Activated B cell treated with CpG ODN at 0.5 μM for 24 hours (primary cell): ENCODE results near the gene CROCC. TPM values are rescaled to one million over a fixed set of nuclear protein-coding genes. Genes with fewer than 3 reads are reported as not detected.
A peak's percentile ranks its signal among the peaks of the same experiment; 100 is the strongest.

ENCODE experiments used
- ATAC-seq: fragments of 200-7000 bp; cut with Tn5 transposase; one replicate; pipeline ENCODE4 v1.10.0; 2021; ENCODE audit warnings: low read depth, mild to moderate bottlenecking, moderate library complexity
- CTCF ChIA-PET: fragments of 350-600 bp; sonication (Branson Sonifier 250); formaldehyde crosslinking; loops from one replicate; lab custom pipeline; 2021; ENCODE audit warnings: antibody characterized with exemption; lab: Charles Lee
- POLR2A ChIA-PET: fragments of 350-600 bp; sonication (Branson Sonifier 250); formaldehyde crosslinking; loops from one replicate; lab custom pipeline; 2021; ENCODE audit warnings: antibody characterized with exemption; lab: Charles Lee
- DNase-seq: peaks from one replicate; pipeline ENCODE4 v3.0.0; 2022
- H3K27ac Mint-ChIP-seq: one replicate; pipeline ENCODE4 v1.8.0; 2020; ENCODE audit warnings: mixed read lengths
- H3K27me3 Mint-ChIP-seq: one replicate; pipeline ENCODE4 v1.8.0; 2021; ENCODE audit warnings: mixed read lengths
- H3K36me3 Mint-ChIP-seq: one replicate; pipeline ENCODE4 v1.8.0; 2021; ENCODE audit warnings: low read depth, mixed read lengths
- H3K4me1 Mint-ChIP-seq: one replicate; pipeline ENCODE4 v1.8.0; 2021; ENCODE audit warnings: mixed read lengths
- H3K4me3 Mint-ChIP-seq: one replicate; pipeline ENCODE4 v1.8.0; 2020; ENCODE audit warnings: mild to moderate bottlenecking, mixed read lengths
- H3K9me3 Mint-ChIP-seq: one replicate; pipeline ENCODE4 v1.8.0; 2020; ENCODE audit warnings: mixed read lengths
- CTCF ChIP-seq: fragments of 200-600 bp; IDR thresholded peaks from one replicate; pipeline ENCODE4 v1.8.0; 2022; ENCODE audit warnings: antibody characterized with exemption, mild to moderate bottlenecking
- intact Hi-C: fragments of 100-400 bp; cut with micrococcal nuclease; formaldehyde crosslinking; loops from one replicate; pipeline ENCODE4 v1.15.1; 2024
- total RNA-seq: library from RNA; stranded (reverse); gene quantifications from 2 replicates; pipeline ENCODE4 v1.2.3, GENCODE V29; 2022

The CROCC gene
- total RNA-seq, 1 donor from 2014 or later: 30.4 TPM

GRCh38 chr1:17009706-17010105 lies 88.0 kb downstream of the CROCC start:
- H3K4me1 Mint-ChIP-seq: peaks cover 24% of the 10 kb centered on the region
- peak overlapping the region; percentile 81 for H3K4me3 Mint-ChIP-seq
- POLR2A ChIA-PET: interaction anchor here (0.5 to 1.1 kb wide), 3 partner anchors 28 to 430 kb away, joined by 5 to 10 read pairs (median 7); partner anchors contain the start of gene RCC2
- CTCF ChIA-PET: no interaction called here
- intact Hi-C loops: no loop called here
- TF ChIP-seq CTCF: no peak
- ATAC-seq: no peak
- H3K36me3 Mint-ChIP-seq: peaks cover 3% of the 10 kb centered on the region
- H3K27ac Mint-ChIP-seq: no peak overlapping the region
- no peaks in the 10 kb centered on the region for H3K9me3 Mint-ChIP-seq
- no peak for DNase-seq
- H3K27me3 Mint-ChIP-seq: no peaks in the 10 kb centered on the region

- intact Hi-C loops: no loop called here
Observed at GRCh38 chr1:17011092-17011438, 89.3 kb downstream of the CROCC start.

GRCh38 chr1:17011439-17012307 lies 89.9 kb downstream of the CROCC start, which contains the start of gene ATP13A2:
Gene ATP13A2, minus strand, starts transcription at chr1:17011928. Its CDS starts 190 bp downstream, at chr1:17011738.
- ChIA-PET CTCF (no interaction called here), POLR2A (no interaction called here)
- no peaks in the 10 kb centered on the region for H3K27me3 Mint-ChIP-seq
- H3K9me3 Mint-ChIP-seq: no peaks in the 10 kb centered on the region
- H3K4me1 Mint-ChIP-seq: peaks cover 24% of the 10 kb centered on the region
- ATAC-seq (peak; percentile 99), DNase-seq (peak; percentile 87)
- H3K36me3 Mint-ChIP-seq: peaks cover 3% of the 10 kb centered on the region
- TF ChIP-seq CTCF: no peak
- intact Hi-C loops: loop anchor here (1.0 kb wide), 1 partner anchor 43 kb away; the partner anchor contains the start of gene SDHB
- peak within 1 kb of the TSS; percentile 81 for H3K4me3 Mint-ChIP-seq
- peak within 1 kb of the TSS; percentile 20 for H3K27ac Mint-ChIP-seq

More at GRCh38 chr1:17011092-17011438, 89.3 kb downstream of the CROCC start:
- POLR2A ChIA-PET: interaction anchor here (0.6 to 1.1 kb wide), 2 partner anchors 15 to 77 kb away, joined by 5 to 8 read pairs; no protein-coding TSS in a partner anchor
- H3K27ac Mint-ChIP-seq: peak overlapping the region; percentile 20
- CTCF ChIA-PET: interaction anchor here (0.8 kb wide), 1 partner anchor 50 kb away, joined by 3 read pairs; no protein-coding TSS in a partner anchor
- no peak for DNase-seq
- no peaks in the 10 kb centered on the region for H3K27me3 Mint-ChIP-seq
- peaks cover 2% of the 10 kb centered on the region for H3K36me3 Mint-ChIP-seq
- H3K4me1 Mint-ChIP-seq: peaks cover 24% of the 10 kb centered on the region
- no peaks in the 10 kb centered on the region for H3K9me3 Mint-ChIP-seq
- no peak for TF ChIP-seq CTCF
- H3K4me3 Mint-ChIP-seq: peak overlapping the region; percentile 81
- ATAC-seq: no peak

GRCh38 chr1:17012775-17013490 lies 91.2 kb downstream of the CROCC start:
- Mint-ChIP-seq H3K27ac (no peak overlapping the region), H3K27me3 (no peaks in the 10 kb centered on the region), H3K9me3 (no peaks in the 10 kb centered on the region), H3K4me3 (no peak overlapping the region), H3K4me1 (peaks cover 24% of the 10 kb centered on the region), H3K36me3 (peaks cover 6% of the 10 kb centered on the region)
- POLR2A ChIA-PET: no interaction called here
- no peak for TF ChIP-seq CTCF
- ATAC-seq (no peak), DNase-seq (no peak)
- intact Hi-C loops: loop anchor here (1.0 kb wide), 1 partner anchor 41 kb away; the partner anchor contains the start of gene SDHB
- CTCF ChIA-PET: no interaction called here
